Parathyroid adenoma (tissue), 2 donors: ENCODE data around the gene PJA2.

ENCODE experiments used
- H2AFZ ChIP-seq: fragments of 300-600 bp; sonication (generic); one replicate; pipeline ENCODE4 v1.7.0; 2017; ENCODE audit warnings: antibody characterized with exemption, mild to moderate bottlenecking
- H3K27ac ChIP-seq: fragments of 300-600 bp; sonication (generic); one replicate; pipeline ENCODE4 v1.7.0; 2017
- H3K27me3 ChIP-seq: fragments of 300-600 bp; sonication (generic); one replicate; pipeline ENCODE4 v1.7.0; 2017; ENCODE audit warnings: low read length; ENCODE audit not compliant: control insufficient read depth, insufficient read depth
- H3K36me3 ChIP-seq: fragments of 300-600 bp; sonication (generic); one replicate; pipeline ENCODE4 v1.7.0; 2017; ENCODE audit warnings: low read length; ENCODE audit not compliant: control insufficient read depth, insufficient read depth
- H3K4me1 ChIP-seq: fragments of 300-600 bp; sonication (generic); one replicate; pipeline ENCODE4 v1.7.0; 2017; ENCODE audit warnings: control low read depth
- H3K4me2 ChIP-seq: fragments of 300-600 bp; sonication (generic); one replicate; pipeline ENCODE4 v1.7.0; 2017; ENCODE audit warnings: low read length
- H3K4me3 ChIP-seq: fragments of 300-600 bp; sonication (generic); one replicate; pipeline ENCODE4 v1.7.0; 2017; ENCODE audit warnings: low read depth, low read length
- H3K79me2 ChIP-seq: fragments of 300-600 bp; sonication (generic); one replicate; pipeline ENCODE4 v1.7.0; 2017; ENCODE audit warnings: control low read depth
- H3K9ac ChIP-seq: fragments of 300-600 bp; sonication (generic); one replicate; pipeline ENCODE4 v1.7.0; 2017; ENCODE audit warnings: mild to moderate bottlenecking
- H3K9me3 ChIP-seq: fragments of 300-600 bp; sonication (generic); one replicate; pipeline ENCODE4 v1.7.0; 2017; ENCODE audit warnings: low read length; ENCODE audit not compliant: control insufficient read depth
- TF ChIP-seq, protein P1 (sequence below): fragments of 300-600 bp; sonication (generic); IDR thresholded peaks from one replicate; pipeline ENCODE4 v1.7.0; 2017; ENCODE audit warnings: antibody characterized with exemption, mild to moderate bottlenecking
- donor health status: primary hyperparathyroidism.

Gene PJA2

GRCh38 chr5:109370343-109370742 lies 39.4 kb downstream of the PJA2 start:
- no peak overlapping the region for H3K4me2 ChIP-seq
- TF ChIP-seq, protein P1, sequence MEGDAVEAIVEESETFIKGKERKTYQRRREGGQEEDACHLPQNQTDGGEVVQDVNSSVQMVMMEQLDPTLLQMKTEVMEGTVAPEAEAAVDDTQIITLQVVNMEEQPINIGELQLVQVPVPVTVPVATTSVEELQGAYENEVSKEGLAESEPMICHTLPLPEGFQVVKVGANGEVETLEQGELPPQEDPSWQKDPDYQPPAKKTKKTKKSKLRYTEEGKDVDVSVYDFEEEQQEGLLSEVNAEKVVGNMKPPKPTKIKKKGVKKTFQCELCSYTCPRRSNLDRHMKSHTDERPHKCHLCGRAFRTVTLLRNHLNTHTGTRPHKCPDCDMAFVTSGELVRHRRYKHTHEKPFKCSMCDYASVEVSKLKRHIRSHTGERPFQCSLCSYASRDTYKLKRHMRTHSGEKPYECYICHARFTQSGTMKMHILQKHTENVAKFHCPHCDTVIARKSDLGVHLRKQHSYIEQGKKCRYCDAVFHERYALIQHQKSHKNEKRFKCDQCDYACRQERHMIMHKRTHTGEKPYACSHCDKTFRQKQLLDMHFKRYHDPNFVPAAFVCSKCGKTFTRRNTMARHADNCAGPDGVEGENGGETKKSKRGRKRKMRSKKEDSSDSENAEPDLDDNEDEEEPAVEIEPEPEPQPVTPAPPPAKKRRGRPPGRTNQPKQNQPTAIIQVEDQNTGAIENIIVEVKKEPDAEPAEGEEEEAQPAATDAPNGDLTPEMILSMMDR, result no peak
- H3K27ac ChIP-seq, result no peak overlapping the region
- H2AFZ ChIP-seq, result no peak overlapping the region
- no peak overlapping the region for H3K9ac ChIP-seq
- no peaks in the 10 kb centered on the region for H3K36me3 ChIP-seq
- H3K4me1 ChIP-seq, result peaks cover 17% of the 10 kb centered on the region
- H3K4me3 ChIP-seq, result no peak overlapping the region
- H3K9me3 ChIP-seq, result no peaks in the 10 kb centered on the region
- no peaks in the 10 kb centered on the region for H3K27me3 ChIP-seq
- peaks cover 51% of the 10 kb centered on the region for H3K79me2 ChIP-seq

DNA sequence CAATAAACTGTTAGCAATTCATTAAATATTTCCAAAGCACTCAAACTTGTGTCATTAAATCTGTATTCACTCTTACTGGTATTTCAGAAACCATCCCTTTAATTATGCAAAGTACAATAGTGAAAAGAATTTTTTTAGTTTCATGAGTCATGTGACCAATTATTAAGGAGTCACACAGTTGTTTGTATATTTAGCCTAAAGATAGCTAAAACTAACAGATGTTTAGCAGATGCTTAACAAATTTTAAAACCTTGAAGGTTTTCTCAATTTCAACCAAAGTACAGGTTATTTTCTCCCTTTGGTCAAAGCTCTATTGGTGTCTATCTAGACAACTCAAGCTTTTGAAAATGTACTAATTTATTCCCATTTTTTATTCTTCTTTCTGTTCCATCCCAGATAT lies 44.1 kb downstream of the PJA2 start:
- Histone ChIP-seq H3K36me3 (no peaks in the 10 kb centered on the region), H3K27ac (no peak overlapping the region), H2AFZ (no peak overlapping the region), H3K4me1 (peaks cover 6% of the 10 kb centered on the region), H3K4me2 (no peak overlapping the region), H3K27me3 (no peaks in the 10 kb centered on the region), H3K79me2 (peaks cover 31% of the 10 kb centered on the region), H3K4me3 (no peak overlapping the region), H3K9ac (no peak overlapping the region), H3K9me3 (no peaks in the 10 kb centered on the region)
- TF ChIP-seq, protein P1, result no peak

- Histone ChIP-seq H3K27ac (no peak overlapping the region), H2AFZ (no peak overlapping the region), H3K4me3 (no peak overlapping the region), H3K9ac (no peak overlapping the region), H3K27me3 (no peaks in the 10 kb centered on the region), H3K4me2 (no peak overlapping the region), H3K36me3 (no peaks in the 10 kb centered on the region), H3K79me2 (peaks cover 28% of the 10 kb centered on the region), H3K9me3 (no peaks in the 10 kb centered on the region), H3K4me1 (peaks cover 5% of the 10 kb centered on the region)
- TF ChIP-seq, protein P1, result no peak
Observed at GRCh38 chr5:109364977-109365376, 44.8 kb downstream of the PJA2 start.

GRCh38 chr5:109359642-109360041 lies 50.1 kb downstream of the PJA2 start:
- H2AFZ ChIP-seq, result no peak overlapping the region
- H3K9me3 ChIP-seq, result no peaks in the 10 kb centered on the region
- no peak overlapping the region for H3K4me3 ChIP-seq
- peaks cover 7% of the 10 kb centered on the region for H3K79me2 ChIP-seq
- no peaks in the 10 kb centered on the region for H3K36me3 ChIP-seq
- no peak overlapping the region for H3K27ac ChIP-seq
- TF ChIP-seq, protein P1, result no peak
- no peak overlapping the region for H3K4me2 ChIP-seq
- H3K27me3 ChIP-seq, result no peaks in the 10 kb centered on the region
- H3K4me1 ChIP-seq, result peaks cover 9% of the 10 kb centered on the region
- no peak overlapping the region for H3K9ac ChIP-seq

GRCh38 chr5:109357807-109358206 lies 52.0 kb downstream of the PJA2 start:
- no peak overlapping the region for H3K4me3 ChIP-seq
- TF ChIP-seq, protein P1, result no peak
- no peaks in the 10 kb centered on the region for H3K36me3 ChIP-seq
- no peak overlapping the region for H3K4me2 ChIP-seq
- H3K79me2 ChIP-seq, result peaks cover 5% of the 10 kb centered on the region
- no peaks in the 10 kb centered on the region for H3K27me3 ChIP-seq
- no peaks in the 10 kb centered on the region for H3K9me3 ChIP-seq
- no peak overlapping the region for H3K27ac ChIP-seq
- H3K4me1 ChIP-seq, result peaks cover 6% of the 10 kb centered on the region
- no peak overlapping the region for H3K9ac ChIP-seq
- no peak overlapping the region for H2AFZ ChIP-seq
